Right ventricle myocardium inferior (tissue), 1 donor: ENCODE data around the gene ADGRD1. TPM values are rescaled to one million over a fixed set of nuclear protein-coding genes. Genes with fewer than 3 reads are reported as not detected.
"Not testable (repeated sequence)": the region's sequence is repeated elsewhere in the genome, so short reads cannot be mapped to it uniquely, and the experiment has no call there.

Experiments used
- ATAC-seq: fragments of 200-7000 bp; cut with Tn5 transposase; one replicate; pipeline ENCODE4 v1.9.1; 2020; ENCODE audit warnings: mild to moderate bottlenecking, moderate library complexity
- DNase-seq: peaks from one replicate; pipeline ENCODE4 v3.0.0; 2021; ENCODE audit errors: missing footprints
- intact Hi-C: fragments of 100-400 bp; cut with DNase I; formaldehyde crosslinking; loops from one replicate; pipeline ENCODE4 v1.11.0; 2022
- total RNA-seq: library from RNA; stranded (reverse); fragmentation: NEBNext Ultra II Directional; extraction: Animal tissue kit (Norgen Biotek cat#: 25700); gene quantifications from one replicate; pipeline ENCODE4 v1.2.1, GENCODE V29; 2021
- donor health status: DM: no; HTN: yes; CAD: no; lungs with severe emphysema.

Gene ADGRD1
- total RNA-seq, 1 donor from 2014 or later = 89.1 TPM

GRCh38 chr12:130994821-130995375 lies 41.2 kb downstream of the ADGRD1 start:
- intact Hi-C loops = no loop called here
- DNase-seq = peak; percentile 25
- no peak for ATAC-seq

GRCh38 chr12:130995386-130995969 lies 41.8 kb downstream of the ADGRD1 start:
- ATAC-seq, intact Hi-C loops: not testable (repeated sequence)
- peak; percentile 30 for DNase-seq

- intact Hi-C loops = no loop called here
- ATAC-seq = no peak
- DNase-seq = no peak
These were observed 44.4 kb downstream of the ADGRD1 start for GRCh38 chr12:130998136-130998535.

GRCh38 chr12:131000000-131000486 lies 46.3 kb downstream of the ADGRD1 start:
- DNase-seq (peak; percentile 25), ATAC-seq (no peak)
- intact Hi-C loops = no loop called here

- intact Hi-C loops = no loop called here
- DNase-seq = no peak
- ATAC-seq = no peak
These were observed 47.8 kb downstream of the ADGRD1 start for GRCh38 chr12:131001493-131001892.

- intact Hi-C loops = no loop called here
These were observed 48.5 kb downstream of the ADGRD1 start for GRCh38 chr12:131002216-131002631.

GRCh38 chr12:131003036-131003715 lies 49.5 kb downstream of the ADGRD1 start:
- ATAC-seq (no peak), DNase-seq (peak; percentile 68)
- intact Hi-C loops = no loop called here

More at GRCh38 chr12:131002216-131002631, 48.5 kb downstream of the ADGRD1 start:
- ATAC-seq = peak; percentile 42
- DNase-seq = no peak

GRCh38 chr12:131003716-131004045 lies 50.0 kb downstream of the ADGRD1 start:
- ATAC-seq (no peak), DNase-seq (peak; percentile 55)
- intact Hi-C loops = no loop called here

GRCh38 chr12:131004166-131004565 lies 50.5 kb downstream of the ADGRD1 start:
- intact Hi-C loops = no loop called here
- ATAC-seq (no peak), DNase-seq (peak; percentile 48)

GRCh38 chr12:131005161-131006035 lies 51.7 kb downstream of the ADGRD1 start:
- ATAC-seq = no peak
- intact Hi-C loops = loop anchor here (2.0 kb wide), 1 partner anchor 53 kb away; the partner anchor contains the start of gene ADGRD1
- DNase-seq = peak; percentile 75

- ATAC-seq (no peak), DNase-seq (no peak)
- intact Hi-C loops = loop anchor here (2.0 kb wide), 1 partner anchor 53 kb away; the partner anchor contains the start of gene ADGRD1
These were observed 52.5 kb downstream of the ADGRD1 start for GRCh38 chr12:131006036-131006735.

GRCh38 chr12:131007031-131007739 lies 53.5 kb downstream of the ADGRD1 start:
- intact Hi-C loops = loop anchor here (1.0 to 2.0 kb wide), 2 partner anchors 45 to 54 kb away; partner anchors contain the start of gene ADGRD1
- DNase-seq (peak; percentile 82), ATAC-seq (peak; percentile 74)

GRCh38 chr12:131007740-131008117 lies 54.0 kb downstream of the ADGRD1 start:
- ATAC-seq (no peak), DNase-seq (no peak)
- intact Hi-C loops = loop anchor here (1.0 to 2.0 kb wide), 2 partner anchors 45 to 55 kb away; partner anchors contain the start of gene ADGRD1

- no peak for ATAC-seq
- DNase-seq = no peak
- intact Hi-C loops = no loop called here
These were observed 54.6 kb downstream of the ADGRD1 start for GRCh38 chr12:131008131-131008912.

- DNase-seq (no peak), ATAC-seq (no peak)
- intact Hi-C loops = no loop called here
These were observed 55.2 kb downstream of the ADGRD1 start for GRCh38 chr12:131008913-131009270.

GRCh38 chr12:131009595-131010395 lies 56.1 kb downstream of the ADGRD1 start:
- DNase-seq (no peak), ATAC-seq (no peak)
- intact Hi-C loops = no loop called here
